Osteoblast (primary cell): Measurements from ENCODE around the gene TBC1D4. TPM values are rescaled to one million over a fixed set of nuclear protein-coding genes. Genes with fewer than 3 reads are reported as not detected.

ENCODE experiments used
- DNase-seq: peaks from one replicate; pipeline ENCODE4 v3.0.0; 2011; ENCODE audit warnings: low spot score, mixed read lengths; ENCODE audit not compliant: insufficient read length; ENCODE audit errors: missing footprints
- H2AFZ ChIP-seq: 2 replicates; pipeline ENCODE4 v1.6.0; 2011; ENCODE audit warnings: mild to moderate bottlenecking, low read length
- H3K27ac ChIP-seq: 2 replicates; pipeline ENCODE4 v1.5.1; 2011; ENCODE audit warnings: mild to moderate bottlenecking, low read depth, low read length, moderate library complexity
- H3K27me3 ChIP-seq: 2 replicates; pipeline ENCODE4 v1.6.0; 2012; ENCODE audit warnings: mild to moderate bottlenecking, control low read depth, inconsistent platforms, low read length, moderate library complexity; ENCODE audit not compliant: insufficient read depth
- H3K36me3 ChIP-seq: 2 replicates; pipeline ENCODE4 v1.5.1; 2011; ENCODE audit warnings: mild to moderate bottlenecking, low read length, control low read depth, moderate library complexity; ENCODE audit not compliant: insufficient read depth
- H3K4me1 ChIP-seq: 2 replicates; pipeline ENCODE4 v1.5.1; 2011; ENCODE audit warnings: mild to moderate bottlenecking, low read length, control low read depth, moderate library complexity; ENCODE audit not compliant: insufficient read depth
- H3K4me2 ChIP-seq: 2 replicates; pipeline ENCODE4 v1.6.0; 2011; ENCODE audit warnings: mild to moderate bottlenecking, low read length; ENCODE audit not compliant: insufficient read depth
- H3K4me3 ChIP-seq: fragments of 200-600 bp; sonication (generic); 3 replicates; pipeline ENCODE4 v1.5.1; 2012; ENCODE audit warnings: mild to moderate bottlenecking, low read length, inconsistent platforms; ENCODE audit not compliant: insufficient read depth
- H3K79me2 ChIP-seq: 2 replicates; pipeline ENCODE4 v1.6.0; 2012; ENCODE audit warnings: mild to moderate bottlenecking, low read length, control low read depth, inconsistent platforms; ENCODE audit not compliant: insufficient read depth
- H3K9me3 ChIP-seq: 2 replicates; pipeline ENCODE4 v1.5.1; 2011; ENCODE audit warnings: low read depth, low read length, control low read depth
- H4K20me1 ChIP-seq: 2 replicates; pipeline ENCODE4 v1.6.0; 2012; ENCODE audit warnings: mild to moderate bottlenecking, low read length, control low read depth; ENCODE audit not compliant: insufficient read depth
- CTCF ChIP-seq: IDR thresholded peaks from 2 replicates; pipeline ENCODE4 v1.5.1; 2011; ENCODE audit warnings: mild to moderate bottlenecking, low read depth, low read length, moderate library complexity; ENCODE audit errors: extremely low read depth
- total RNA-seq: library from RNA; depleted of rRNA; stranded (reverse); fragments of >200 nt; gene quantifications from 2 replicates; pipeline ENCODE4 v1.2.3, GENCODE V29; 2012

Gene TBC1D4
- total RNA-seq, 1 donor = 19.5 TPM

GRCh38 chr13:75305059-75305458, 176.9 kb downstream of the TBC1D4 start:
- no peak overlapping the region for H2AFZ ChIP-seq
- no peaks in the 10 kb centered on the region for H3K27me3 ChIP-seq
- peaks cover 16% of the 10 kb centered on the region for H3K4me1 ChIP-seq
- no peaks in the 10 kb centered on the region for H3K9me3 ChIP-seq
- H4K20me1 ChIP-seq = no peaks in the 10 kb centered on the region
- H3K4me2 ChIP-seq = no peak overlapping the region
- no peak for TF ChIP-seq CTCF
- no peaks in the 10 kb centered on the region for H3K79me2 ChIP-seq
- no peak overlapping the region for H3K27ac ChIP-seq
- DNase-seq = no peak
- H3K4me3 ChIP-seq = no peak overlapping the region
- H3K36me3 ChIP-seq = peaks cover 11% of the 10 kb centered on the region

DNA sequence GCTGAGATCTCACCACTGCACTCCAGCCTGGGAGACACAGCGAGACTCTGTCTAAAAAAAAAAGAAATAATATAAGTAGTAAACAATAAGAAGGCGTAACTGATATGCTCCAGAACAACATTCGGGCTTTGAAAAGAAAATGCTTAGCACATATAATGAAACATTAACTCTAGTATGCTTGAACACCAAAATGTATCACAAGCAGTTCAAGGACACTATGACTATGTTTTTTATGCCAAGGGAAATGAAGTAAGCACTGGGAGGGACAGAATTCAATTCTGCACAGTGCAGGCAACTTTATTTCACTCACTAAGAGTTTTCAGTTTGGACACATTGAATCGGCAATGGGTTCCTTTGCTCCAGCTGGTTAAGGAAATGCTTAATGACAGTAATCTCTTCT, 178.7 kb downstream of the TBC1D4 start:
- Histone ChIP-seq H3K36me3 (peaks cover 5% of the 10 kb centered on the region), H2AFZ (no peak overlapping the region), H3K9me3 (no peaks in the 10 kb centered on the region), H3K27me3 (no peaks in the 10 kb centered on the region), H3K79me2 (no peaks in the 10 kb centered on the region), H3K27ac (no peak overlapping the region), H3K4me1 (peaks cover 21% of the 10 kb centered on the region), H3K4me3 (no peak overlapping the region), H4K20me1 (no peaks in the 10 kb centered on the region), H3K4me2 (no peak overlapping the region)
- DNase-seq = no peak
- no peak for TF ChIP-seq CTCF

GRCh38 chr13:75302071-75302698, 179.8 kb downstream of the TBC1D4 start:
- Histone ChIP-seq H4K20me1 (no peaks in the 10 kb centered on the region), H3K27ac (no peak overlapping the region), H3K4me1 (peaks cover 21% of the 10 kb centered on the region), H3K27me3 (no peaks in the 10 kb centered on the region), H3K4me2 (no peak overlapping the region), H3K36me3 (peaks cover 5% of the 10 kb centered on the region), H2AFZ (no peak overlapping the region), H3K9me3 (no peaks in the 10 kb centered on the region), H3K4me3 (no peak overlapping the region), H3K79me2 (no peaks in the 10 kb centered on the region)
- no peak for DNase-seq
- no peak for TF ChIP-seq CTCF

GRCh38 chr13:75299913-75300862, 181.8 kb downstream of the TBC1D4 start:
- no peak for TF ChIP-seq CTCF
- H4K20me1 ChIP-seq = no peaks in the 10 kb centered on the region
- H3K4me1 ChIP-seq = peaks cover 17% of the 10 kb centered on the region
- peak overlapping the region; percentile 59 for H3K4me2 ChIP-seq
- no peaks in the 10 kb centered on the region for H3K27me3 ChIP-seq
- peak; percentile 44 for DNase-seq
- peaks cover 5% of the 10 kb centered on the region for H3K36me3 ChIP-seq
- no peaks in the 10 kb centered on the region for H3K79me2 ChIP-seq
- no peaks in the 10 kb centered on the region for H3K9me3 ChIP-seq
- no peak overlapping the region for H3K4me3 ChIP-seq
- H2AFZ ChIP-seq = no peak overlapping the region
- peak overlapping the region; percentile 62 for H3K27ac ChIP-seq
